Measurements from ENCODE around the gene CCL3.
"Not testable (repeated sequence)": the region's sequence is repeated elsewhere in the genome, so short reads cannot be mapped to it uniquely, and the experiment has no call there.

Gene CCL3

GRCh38 chr17:36081681-36082471 lies 8.1 kb downstream of the CCL3 start:
- H3K27ac ChIP-seq (ENCODE audit: low read length); H3K9ac ChIP-seq (ENCODE audit: low read length): not testable (repeated sequence)

GRCh38 chr17:36074365-36074764 lies 15.6 kb downstream of the CCL3 start:
- H3K9me3 ChIP-seq (ENCODE audit: control insufficient read depth, low read depth, low read length): no peaks in the 10 kb centered on the region
- no peak overlapping the region for H3K9ac ChIP-seq (ENCODE audit: low read length)

More at GRCh38 chr17:36081681-36082471, 8.1 kb downstream of the CCL3 start:
- not testable (repeated sequence) for H3K27me3 ChIP-seq (ENCODE audit: control insufficient read depth, insufficient read depth, low read length); H3K9me3 ChIP-seq (ENCODE audit: control insufficient read depth, low read depth, low read length); H3K36me3 ChIP-seq (ENCODE audit: control insufficient read depth, low read depth, low read length); H3K4me1 ChIP-seq (ENCODE audit: control insufficient read depth, low read depth, low read length); H3K4me3 ChIP-seq (ENCODE audit: low read length)

GRCh38 chr17:36072431-36073121 lies 17.4 kb downstream of the CCL3 start:
- Histone ChIP-seq H3K4me1 (ENCODE audit: control insufficient read depth, low read depth, low read length) (no peaks in the 10 kb centered on the region), H3K36me3 (ENCODE audit: control insufficient read depth, low read depth, low read length) (no peaks in the 10 kb centered on the region), H3K27me3 (ENCODE audit: control insufficient read depth, insufficient read depth, low read length) (no peaks in the 10 kb centered on the region), H3K9ac (ENCODE audit: low read length) (no peak overlapping the region), H3K9me3 (ENCODE audit: control insufficient read depth, low read depth, low read length) (no peaks in the 10 kb centered on the region), H3K27ac (ENCODE audit: low read length) (no peak overlapping the region), H3K4me3 (ENCODE audit: low read length) (no peak overlapping the region)

More at GRCh38 chr17:36074365-36074764, 15.6 kb downstream of the CCL3 start:
- Histone ChIP-seq H3K4me3 (ENCODE audit: low read length) (no peak overlapping the region), H3K27me3 (ENCODE audit: control insufficient read depth, insufficient read depth, low read length) (no peaks in the 10 kb centered on the region), H3K27ac (ENCODE audit: low read length) (no peak overlapping the region), H3K4me1 (ENCODE audit: control insufficient read depth, low read depth, low read length) (no peaks in the 10 kb centered on the region), H3K36me3 (ENCODE audit: control insufficient read depth, low read depth, low read length) (no peaks in the 10 kb centered on the region)

- H3K9ac ChIP-seq (ENCODE audit: low read length): no peak overlapping the region
- no peaks in the 10 kb centered on the region for H3K27me3 ChIP-seq (ENCODE audit: control insufficient read depth, insufficient read depth, low read length)
- no peaks in the 10 kb centered on the region for H3K4me1 ChIP-seq (ENCODE audit: control insufficient read depth, low read depth, low read length)
- no peak overlapping the region for H3K4me3 ChIP-seq (ENCODE audit: low read length)
- no peaks in the 10 kb centered on the region for H3K36me3 ChIP-seq (ENCODE audit: control insufficient read depth, low read depth, low read length)
- no peak overlapping the region for H3K27ac ChIP-seq (ENCODE audit: low read length)
- H3K9me3 ChIP-seq (ENCODE audit: control insufficient read depth, low read depth, low read length): no peaks in the 10 kb centered on the region
These were observed 18.2 kb downstream of the CCL3 start for GRCh38 chr17:36071751-36072150.

GRCh38 chr17:36070427-36070826 lies 19.5 kb downstream of the CCL3 start:
- no peaks in the 10 kb centered on the region for H3K36me3 ChIP-seq (ENCODE audit: control insufficient read depth, low read depth, low read length)
- H3K4me3 ChIP-seq (ENCODE audit: low read length): no peak overlapping the region
- no peaks in the 10 kb centered on the region for H3K4me1 ChIP-seq (ENCODE audit: control insufficient read depth, low read depth, low read length)
- no peaks in the 10 kb centered on the region for H3K27me3 ChIP-seq (ENCODE audit: control insufficient read depth, insufficient read depth, low read length)
- H3K9ac ChIP-seq (ENCODE audit: low read length): no peak overlapping the region
- no peak overlapping the region for H3K27ac ChIP-seq (ENCODE audit: low read length)
- H3K9me3 ChIP-seq (ENCODE audit: control insufficient read depth, low read depth, low read length): no peaks in the 10 kb centered on the region

- no peaks in the 10 kb centered on the region for H3K36me3 ChIP-seq (ENCODE audit: control insufficient read depth, low read depth, low read length)
- no peak overlapping the region for H3K9ac ChIP-seq (ENCODE audit: low read length)
- H3K9me3 ChIP-seq (ENCODE audit: control insufficient read depth, low read depth, low read length): no peaks in the 10 kb centered on the region
- H3K4me1 ChIP-seq (ENCODE audit: control insufficient read depth, low read depth, low read length): no peaks in the 10 kb centered on the region
- H3K27ac ChIP-seq (ENCODE audit: low read length): no peak overlapping the region
- no peak overlapping the region for H3K4me3 ChIP-seq (ENCODE audit: low read length)
- no peaks in the 10 kb centered on the region for H3K27me3 ChIP-seq (ENCODE audit: control insufficient read depth, insufficient read depth, low read length)
These were observed 20.8 kb downstream of the CCL3 start for GRCh38 chr17:36069136-36069535.

- Histone ChIP-seq H3K9ac (ENCODE audit: low read length) (no peak overlapping the region), H3K4me1 (ENCODE audit: control insufficient read depth, low read depth, low read length) (no peaks in the 10 kb centered on the region), H3K27me3 (ENCODE audit: control insufficient read depth, insufficient read depth, low read length) (no peaks in the 10 kb centered on the region), H3K27ac (ENCODE audit: low read length) (no peak overlapping the region), H3K4me3 (ENCODE audit: low read length) (no peak overlapping the region), H3K36me3 (ENCODE audit: control insufficient read depth, low read depth, low read length) (no peaks in the 10 kb centered on the region), H3K9me3 (ENCODE audit: control insufficient read depth, low read depth, low read length) (no peaks in the 10 kb centered on the region)
These were observed 21.4 kb downstream of the CCL3 start for GRCh38 chr17:36068524-36068923.

GRCh38 chr17:36066365-36066985 lies 23.5 kb downstream of the CCL3 start:
- no peaks in the 10 kb centered on the region for H3K27me3 ChIP-seq (ENCODE audit: control insufficient read depth, insufficient read depth, low read length)
- no peak overlapping the region for H3K4me3 ChIP-seq (ENCODE audit: low read length)
- H3K9ac ChIP-seq (ENCODE audit: low read length): no peak overlapping the region
- H3K4me1 ChIP-seq (ENCODE audit: control insufficient read depth, low read depth, low read length): no peaks in the 10 kb centered on the region
- H3K36me3 ChIP-seq (ENCODE audit: control insufficient read depth, low read depth, low read length): no peaks in the 10 kb centered on the region
- H3K9me3 ChIP-seq (ENCODE audit: control insufficient read depth, low read depth, low read length): no peaks in the 10 kb centered on the region
- no peak overlapping the region for H3K27ac ChIP-seq (ENCODE audit: low read length)

GRCh38 chr17:36063786-36064541 lies 26.0 kb downstream of the CCL3 start, which contains the start of gene CCL18:
Gene CCL18, plus strand, starts transcription at chr17:36064272. Its CDS starts 71 bp downstream, at chr17:36064343.
- Histone ChIP-seq H3K9ac (ENCODE audit: low read length) (no peak within 1 kb of the TSS), H3K27ac (ENCODE audit: low read length) (no peak within 1 kb of the TSS), H3K9me3 (ENCODE audit: control insufficient read depth, low read depth, low read length) (no peaks in the 10 kb centered on the region), H3K27me3 (ENCODE audit: control insufficient read depth, insufficient read depth, low read length) (no peaks in the 10 kb centered on the region), H3K4me3 (ENCODE audit: low read length) (no peak within 1 kb of the TSS), H3K36me3 (ENCODE audit: control insufficient read depth, low read depth, low read length) (no peaks in the 10 kb centered on the region), H3K4me1 (ENCODE audit: control insufficient read depth, low read depth, low read length) (no peaks in the 10 kb centered on the region)

- Histone ChIP-seq H3K27me3 (ENCODE audit: control insufficient read depth, insufficient read depth, low read length) (no peaks in the 10 kb centered on the region), H3K4me1 (ENCODE audit: control insufficient read depth, low read depth, low read length) (no peaks in the 10 kb centered on the region), H3K27ac (ENCODE audit: low read length) (no peak overlapping the region), H3K4me3 (ENCODE audit: low read length) (no peak overlapping the region), H3K9ac (ENCODE audit: low read length) (no peak overlapping the region), H3K36me3 (ENCODE audit: control insufficient read depth, low read depth, low read length) (no peaks in the 10 kb centered on the region), H3K9me3 (ENCODE audit: control insufficient read depth, low read depth, low read length) (no peaks in the 10 kb centered on the region)
These were observed 29.1 kb downstream of the CCL3 start for GRCh38 chr17:36060816-36061215.

- Histone ChIP-seq H3K4me1 (ENCODE audit: control insufficient read depth, low read depth, low read length) (no peaks in the 10 kb centered on the region), H3K27ac (ENCODE audit: low read length) (no peak overlapping the region), H3K9ac (ENCODE audit: low read length) (no peak overlapping the region), H3K27me3 (ENCODE audit: control insufficient read depth, insufficient read depth, low read length) (no peaks in the 10 kb centered on the region), H3K9me3 (ENCODE audit: control insufficient read depth, low read depth, low read length) (no peaks in the 10 kb centered on the region), H3K36me3 (ENCODE audit: control insufficient read depth, low read depth, low read length) (no peaks in the 10 kb centered on the region), H3K4me3 (ENCODE audit: low read length) (no peak overlapping the region)
These were observed 30.5 kb downstream of the CCL3 start for GRCh38 chr17:36059406-36059805.
